22Rv1 (cell line): ENCODE data around the gene TOB1.

Experiments
- ZFX ChIP-seq: fragments of 450-650 bp; IDR thresholded peaks from 2 replicates; pipeline ENCODE4 v1.6.1; 2017; ENCODE audit warnings: antibody characterized with exemption, borderline replicate concordance
- TF ChIP-seq, protein P1 (sequence below): fragments of 450-650 bp; IDR thresholded peaks from 2 replicates; pipeline ENCODE4 v1.5.1; 2017; ENCODE audit warnings: mild to moderate bottlenecking

DNA sequence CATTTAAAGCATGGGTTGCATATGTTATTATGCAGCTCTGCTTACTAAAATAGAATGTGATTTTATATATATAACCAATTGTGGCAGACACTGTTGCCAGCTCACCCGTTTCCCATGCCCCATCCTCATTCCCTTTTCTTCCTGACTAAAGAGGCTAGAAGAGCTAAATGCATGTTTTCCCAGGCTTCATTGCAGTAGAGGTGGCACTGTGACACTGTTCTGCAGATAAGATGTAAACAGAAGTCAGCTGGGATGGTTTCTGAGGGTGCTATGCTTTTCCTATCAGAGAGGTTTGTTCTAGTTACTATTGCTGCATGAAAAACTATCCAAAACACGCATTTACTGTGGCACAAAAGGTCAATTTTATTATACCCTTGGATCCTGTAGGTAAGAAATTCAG is 5.7 kb upstream of the TOB1 start:
- TF ChIP-seq, protein P1, sequence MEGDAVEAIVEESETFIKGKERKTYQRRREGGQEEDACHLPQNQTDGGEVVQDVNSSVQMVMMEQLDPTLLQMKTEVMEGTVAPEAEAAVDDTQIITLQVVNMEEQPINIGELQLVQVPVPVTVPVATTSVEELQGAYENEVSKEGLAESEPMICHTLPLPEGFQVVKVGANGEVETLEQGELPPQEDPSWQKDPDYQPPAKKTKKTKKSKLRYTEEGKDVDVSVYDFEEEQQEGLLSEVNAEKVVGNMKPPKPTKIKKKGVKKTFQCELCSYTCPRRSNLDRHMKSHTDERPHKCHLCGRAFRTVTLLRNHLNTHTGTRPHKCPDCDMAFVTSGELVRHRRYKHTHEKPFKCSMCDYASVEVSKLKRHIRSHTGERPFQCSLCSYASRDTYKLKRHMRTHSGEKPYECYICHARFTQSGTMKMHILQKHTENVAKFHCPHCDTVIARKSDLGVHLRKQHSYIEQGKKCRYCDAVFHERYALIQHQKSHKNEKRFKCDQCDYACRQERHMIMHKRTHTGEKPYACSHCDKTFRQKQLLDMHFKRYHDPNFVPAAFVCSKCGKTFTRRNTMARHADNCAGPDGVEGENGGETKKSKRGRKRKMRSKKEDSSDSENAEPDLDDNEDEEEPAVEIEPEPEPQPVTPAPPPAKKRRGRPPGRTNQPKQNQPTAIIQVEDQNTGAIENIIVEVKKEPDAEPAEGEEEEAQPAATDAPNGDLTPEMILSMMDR, result no peak
- TF ChIP-seq ZFX, result no peak
